ENCODE data around the gene MB21D2.

Gene MB21D2

GRCh38 chr3:192902549-192902948, 15.1 kb downstream of the MB21D2 start:
- no peak for TF ChIP-seq ZFX (IDR thresholded peaks at IDR 0.05)
- TF ChIP-seq, protein P1, sequence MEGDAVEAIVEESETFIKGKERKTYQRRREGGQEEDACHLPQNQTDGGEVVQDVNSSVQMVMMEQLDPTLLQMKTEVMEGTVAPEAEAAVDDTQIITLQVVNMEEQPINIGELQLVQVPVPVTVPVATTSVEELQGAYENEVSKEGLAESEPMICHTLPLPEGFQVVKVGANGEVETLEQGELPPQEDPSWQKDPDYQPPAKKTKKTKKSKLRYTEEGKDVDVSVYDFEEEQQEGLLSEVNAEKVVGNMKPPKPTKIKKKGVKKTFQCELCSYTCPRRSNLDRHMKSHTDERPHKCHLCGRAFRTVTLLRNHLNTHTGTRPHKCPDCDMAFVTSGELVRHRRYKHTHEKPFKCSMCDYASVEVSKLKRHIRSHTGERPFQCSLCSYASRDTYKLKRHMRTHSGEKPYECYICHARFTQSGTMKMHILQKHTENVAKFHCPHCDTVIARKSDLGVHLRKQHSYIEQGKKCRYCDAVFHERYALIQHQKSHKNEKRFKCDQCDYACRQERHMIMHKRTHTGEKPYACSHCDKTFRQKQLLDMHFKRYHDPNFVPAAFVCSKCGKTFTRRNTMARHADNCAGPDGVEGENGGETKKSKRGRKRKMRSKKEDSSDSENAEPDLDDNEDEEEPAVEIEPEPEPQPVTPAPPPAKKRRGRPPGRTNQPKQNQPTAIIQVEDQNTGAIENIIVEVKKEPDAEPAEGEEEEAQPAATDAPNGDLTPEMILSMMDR (conservative IDR thresholded peaks at IDR 0.05): no peak
- H3K27ac ChIP-seq: no peak overlapping the region

GRCh38 chr3:192901435-192901834, 16.2 kb downstream of the MB21D2 start:
- TF ChIP-seq ZFX (IDR thresholded peaks at IDR 0.05): no peak
- TF ChIP-seq, protein P1 (conservative IDR thresholded peaks at IDR 0.05): no peak
- H3K27ac ChIP-seq: no peak overlapping the region

DNA sequence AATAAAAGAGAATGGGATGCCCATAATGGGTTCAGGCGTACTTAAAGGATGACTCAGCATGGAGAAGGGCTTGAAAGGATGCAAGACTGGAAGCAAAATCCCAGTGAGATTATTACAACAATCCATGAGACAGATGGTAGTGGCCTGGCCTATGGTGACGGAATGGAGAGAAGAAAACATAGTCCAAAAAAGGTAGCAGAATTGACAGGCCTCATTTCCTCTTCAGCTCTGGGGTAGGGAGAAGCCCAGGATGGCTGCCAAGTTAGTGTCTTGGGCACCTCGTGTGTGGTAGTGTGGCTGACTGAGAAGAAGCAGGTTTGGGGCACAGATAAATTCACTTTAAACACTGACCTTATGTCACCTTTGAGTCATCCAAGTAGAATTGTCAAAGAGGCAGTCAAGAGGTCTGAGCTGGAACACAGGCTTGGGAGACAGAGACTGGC, 18.1 kb downstream of the MB21D2 start:
- no peak overlapping the region for H3K27ac ChIP-seq
- TF ChIP-seq, protein P1 (conservative IDR thresholded peaks at IDR 0.05): no peak
- no peak for TF ChIP-seq ZFX (IDR thresholded peaks at IDR 0.05)

DNA sequence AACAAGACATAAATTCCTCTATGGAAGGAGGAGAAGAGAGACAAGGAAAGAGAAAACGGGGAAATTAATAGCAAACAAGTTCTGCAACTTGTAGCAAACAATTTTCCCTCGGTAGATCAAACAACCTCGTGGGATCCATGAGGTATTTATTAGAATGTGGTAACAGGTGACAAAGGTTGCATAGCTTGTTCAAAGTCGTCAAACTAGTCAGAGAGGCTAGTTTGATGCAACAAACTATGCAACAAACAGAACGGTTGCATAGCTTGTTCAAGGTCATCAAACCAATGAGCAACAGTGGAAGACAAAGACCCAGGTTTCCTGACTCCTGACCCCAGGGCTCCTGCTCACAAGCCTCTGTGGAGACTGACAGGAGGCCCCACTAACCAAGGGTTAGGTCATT, 20.7 kb downstream of the MB21D2 start:
- TF ChIP-seq ZFX (IDR thresholded peaks at IDR 0.05): no peak
- TF ChIP-seq, protein P1 (conservative IDR thresholded peaks at IDR 0.05): no peak
- no peak overlapping the region for H3K27ac ChIP-seq

DNA sequence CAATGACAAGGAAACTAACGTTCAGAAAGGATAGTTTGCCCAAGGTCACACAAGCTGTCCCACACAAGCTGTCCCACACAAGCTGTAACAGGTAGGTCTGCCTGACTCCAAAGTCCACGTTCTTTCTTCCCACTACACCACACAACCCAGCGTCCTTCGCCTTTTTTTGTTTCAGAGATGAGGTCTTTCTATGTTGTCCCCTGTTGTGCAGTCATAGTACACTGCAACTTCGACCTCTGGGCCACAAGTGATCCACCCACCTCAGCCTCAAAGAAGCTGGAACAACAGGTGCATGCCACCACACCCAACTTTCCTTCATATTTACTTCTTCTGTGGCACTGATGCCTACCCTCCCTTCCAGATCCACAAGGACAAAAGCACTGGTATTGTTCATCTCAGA, 21.4 kb downstream of the MB21D2 start:
- TF ChIP-seq, protein P1 (conservative IDR thresholded peaks at IDR 0.05): no peak
- TF ChIP-seq ZFX (IDR thresholded peaks at IDR 0.05): no peak
- H3K27ac ChIP-seq: no peak overlapping the region

DNA sequence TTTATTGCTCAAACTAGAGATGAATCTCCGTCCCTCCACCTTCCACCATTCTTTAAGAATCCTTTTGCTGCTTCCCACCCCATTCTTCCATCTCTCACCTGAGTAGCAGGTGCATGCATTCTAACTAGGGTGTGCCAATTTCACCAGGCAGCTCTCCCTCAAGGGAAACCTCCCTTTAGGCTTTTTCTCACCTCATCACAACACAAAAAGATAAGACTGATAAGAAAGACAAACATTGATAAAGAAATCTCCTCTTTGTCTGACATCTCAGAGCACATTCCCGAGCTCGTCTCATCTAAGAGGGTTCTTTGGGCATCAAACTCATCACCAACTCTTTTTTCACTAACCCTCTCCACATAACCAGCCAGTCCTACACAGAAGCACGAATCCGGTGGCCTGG, 23.0 kb downstream of the MB21D2 start:
- H3K27ac ChIP-seq: no peak overlapping the region
- TF ChIP-seq, protein P1 (conservative IDR thresholded peaks at IDR 0.05): no peak
- no peak for TF ChIP-seq ZFX (IDR thresholded peaks at IDR 0.05)

DNA sequence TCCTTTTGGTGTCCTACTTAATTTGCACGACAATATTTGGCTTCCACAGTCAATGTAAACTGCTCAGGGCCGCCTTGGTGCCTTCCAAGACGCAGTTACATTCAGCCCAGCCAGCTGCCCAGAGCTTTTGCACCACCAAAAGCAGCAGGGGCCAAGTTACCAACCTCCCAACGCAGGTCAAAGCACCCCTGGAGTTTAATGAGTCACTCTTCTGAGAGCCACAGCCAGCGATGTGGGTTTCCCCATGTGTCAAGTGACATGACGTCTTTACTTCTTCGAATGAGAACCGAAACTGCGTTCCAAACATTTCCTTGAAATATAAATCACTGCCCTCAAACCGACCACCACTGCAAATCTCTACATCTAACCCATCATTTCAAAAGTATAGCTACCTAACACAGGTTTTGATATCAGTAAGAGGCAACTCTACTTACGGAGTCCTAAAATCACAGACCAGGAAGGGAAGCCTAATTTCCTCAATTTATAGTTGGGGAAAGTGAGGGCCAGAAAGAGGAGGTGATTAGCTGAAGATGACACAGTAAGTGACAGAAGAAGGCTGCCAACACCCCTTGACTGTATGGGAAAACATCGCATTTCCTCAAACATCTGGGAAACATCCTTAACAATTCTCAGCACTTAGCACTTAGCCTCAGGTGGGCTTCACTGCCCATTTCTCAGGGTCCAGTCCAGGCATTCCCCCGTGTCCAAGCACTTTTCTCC, 24.5 kb downstream of the MB21D2 start:
- TF ChIP-seq ZFX (IDR thresholded peaks at IDR 0.05): no peak
- TF ChIP-seq, protein P1 (conservative IDR thresholded peaks at IDR 0.05): no peak
- no peak overlapping the region for H3K27ac ChIP-seq

All from C4-2B (cell line).